SK-N-SH treated with all-trans-retinoic acid at 6 μM for 48 hours (cell line): ENCODE results near the gene MARK3.

ENCODE experiments used
- ATAC-seq: fragments of 200-7000 bp; cut with Tn5 transposase; 3 replicates; pipeline ENCODE4 v1.9.1; 2020; ENCODE audit warnings: mild to moderate bottlenecking, moderate library complexity
- ARNTL ChIP-seq: fragments of 450-650 bp; formaldehyde crosslinking; IDR thresholded peaks from 2 replicates; pipeline ENCODE4 v1.5.0; 2020; ENCODE audit warnings: low read depth, mild to moderate bottlenecking, moderate library complexity, borderline replicate concordance
- CREB5 ChIP-seq: fragments of 250-450 bp; sonication (Bioruptor Pico); IDR thresholded peaks from 2 replicates; pipeline ENCODE4 v1.5.1; 2020; ENCODE audit warnings: low read depth, mild to moderate bottlenecking, moderate library complexity
- CSDC2 ChIP-seq: fragments of 250-450 bp; sonication (Bioruptor Pico); IDR thresholded peaks from 2 replicates; pipeline ENCODE4 v1.5.0; 2020; ENCODE audit warnings: mild to moderate bottlenecking, moderate library complexity
- CSRNP3 ChIP-seq: fragments of 250-450 bp; sonication (Bioruptor Pico); IDR thresholded peaks from 2 replicates; pipeline ENCODE4 v1.5.1; 2021; ENCODE audit warnings: mild to moderate bottlenecking, moderate library complexity
- ESRRG ChIP-seq: fragments of 250-450 bp; sonication (Bioruptor Pico); IDR thresholded peaks from 2 replicates; pipeline ENCODE4 v1.6.1; 2021; ENCODE audit warnings: mild to moderate bottlenecking
- GLIS3 ChIP-seq: fragments of 250-450 bp; sonication (Bioruptor Pico); IDR thresholded peaks from 2 replicates; pipeline ENCODE4 v1.5.0; 2020; ENCODE audit warnings: mild to moderate bottlenecking, moderate library complexity
- ISL1 ChIP-seq: fragments of 250-450 bp; sonication (Bioruptor Pico); IDR thresholded peaks from 2 replicates; pipeline ENCODE4 v2.1.2; 2022; ENCODE audit warnings: mild to moderate bottlenecking, moderate library complexity
- OSR1 ChIP-seq: fragments of 250-450 bp; sonication (Bioruptor Pico); IDR thresholded peaks from 2 replicates; pipeline ENCODE4 v1.8.0; 2022; ENCODE audit warnings: moderate library complexity, mild to moderate bottlenecking, inconsistent platforms
- PATZ1 ChIP-seq: fragments of 250-450 bp; sonication (Bioruptor Pico); IDR thresholded peaks from 2 replicates; pipeline ENCODE4 v1.8.0; 2020; ENCODE audit warnings: mild to moderate bottlenecking, moderate library complexity, borderline replicate concordance
- SNAI2 ChIP-seq: fragments of 250-450 bp; sonication (Bioruptor Pico); IDR thresholded peaks from 2 replicates; pipeline ENCODE4 v1.5.0; 2020; ENCODE audit warnings: mild to moderate bottlenecking, moderate library complexity
- TCF4 ChIP-seq: fragments of 250-450 bp; sonication (Bioruptor Pico); IDR thresholded peaks from 2 replicates; pipeline ENCODE4 v1.8.0; 2021; ENCODE audit warnings: mild to moderate bottlenecking, moderate library complexity, borderline replicate concordance
- TOX ChIP-seq: fragments of 250-450 bp; sonication (Bioruptor Pico); IDR thresholded peaks from 2 replicates; pipeline ENCODE4 v1.8.0; 2021; ENCODE audit warnings: mild to moderate bottlenecking, moderate library complexity, borderline replicate concordance
- TSHZ2 ChIP-seq: fragments of 250-450 bp; sonication (Bioruptor Pico); IDR thresholded peaks from 2 replicates; pipeline ENCODE4 v1.5.0; 2020; ENCODE audit warnings: mild to moderate bottlenecking, moderate library complexity
- ZFP3 ChIP-seq: fragments of 250-450 bp; sonication (Bioruptor Pico); IDR thresholded peaks from 2 replicates; pipeline ENCODE4 v1.5.0; 2020; ENCODE audit warnings: mild to moderate bottlenecking, moderate library complexity
- ZFP30 ChIP-seq: fragments of 450-650 bp; formaldehyde crosslinking; IDR thresholded peaks from 2 replicates; pipeline ENCODE4 v1.5.0; 2022; ENCODE audit warnings: mild to moderate bottlenecking, moderate library complexity
- ZNF565 ChIP-seq: fragments of 450-650 bp; formaldehyde crosslinking; conservative IDR thresholded peaks from 2 replicates; pipeline ENCODE4 v1.5.0; 2020; ENCODE audit warnings: low read depth, mild to moderate bottlenecking, moderate library complexity
- ZNF70 ChIP-seq: fragments of 450-650 bp; formaldehyde crosslinking; IDR thresholded peaks from 2 replicates; pipeline ENCODE4 v1.5.0; 2020; ENCODE audit warnings: mild to moderate bottlenecking, moderate library complexity
- ZNF8 ChIP-seq: fragments of 450-650 bp; formaldehyde crosslinking; IDR thresholded peaks from 2 replicates; pipeline ENCODE4 v1.5.0; 2020; ENCODE audit warnings: mild to moderate bottlenecking, moderate library complexity

MARK3 gene

GRCh38 chr14:103545915-103546651, 160.9 kb downstream of the MARK3 start (continued):
- no peak for TF ChIP-seq CSRNP3
- no peak for TF ChIP-seq ESRRG (CRISPR knock-in tag)
- no peak for TF ChIP-seq ZFP3 (CRISPR knock-in tag)

- ATAC-seq: peak; percentile 81
- TF ChIP-seq SNAI2 (CRISPR knock-in tag): peak; percentile 58; the same call in 1 of the 2 replicates
- no peak for TF ChIP-seq TCF4 (CRISPR knock-in tag)
- TF ChIP-seq, all 23 proteins: peak for 1
These were observed 161.6 kb downstream of the MARK3 start for GRCh38 chr14:103546652-103547454.

GRCh38 chr14:103547455-103547940, 162.3 kb downstream of the MARK3 start:
- no peak for ATAC-seq
- TF ChIP-seq ZFP3 (CRISPR knock-in tag) (no peak), TOX (no peak), ZNF8 (CRISPR knock-in tag) (no peak), GLIS3 (CRISPR knock-in tag) (no peak), OSR1 (CRISPR knock-in tag) (no peak), ISL1 (CRISPR knock-in tag) (no peak), ZNF70 (CRISPR knock-in tag) (no peak), ESRRG (CRISPR knock-in tag) (no peak), ARNTL (no peak), TSHZ2 (CRISPR knock-in tag) (no peak), ZNF565 (no peak), CREB5 (no peak), CSDC2 (CRISPR knock-in tag) (no peak), CSRNP3 (no peak), ZFP30 (CRISPR knock-in tag) (no peak), SNAI2 (CRISPR knock-in tag) (no peak), PATZ1 (CRISPR knock-in tag) (no peak)
